Neural cell (in vitro differentiated cells): Measurements from ENCODE around the gene SDHB. TPM values are rescaled to one million over a fixed set of nuclear protein-coding genes. Genes with fewer than 3 reads are reported as not detected.

Source experiments
- H2AFZ ChIP-seq: fragments of 200-600, 300-800 bp; sonication (generic), shearing (Covaris generic); 2 replicates; pipeline ENCODE4 v1.6.0; 2014; ENCODE audit warnings: low read depth, mild to moderate bottlenecking, antibody characterized with exemption, low read length, moderate library complexity
- H3F3A ChIP-seq: fragments of 200-600 bp; shearing (Covaris generic); 2 replicates; pipeline ENCODE4 v1.6.1; 2016; ENCODE audit warnings: mild to moderate bottlenecking, moderate library complexity, mixed read lengths, antibody characterized with exemption, low read length; ENCODE audit not compliant: insufficient read depth, poor library complexity, severe bottlenecking
- H3K27ac ChIP-seq: fragments of 200-600, 300-800 bp; sonication (generic), shearing (Covaris generic); 2 replicates; pipeline ENCODE4 v1.5.1; 2014; ENCODE audit warnings: mild to moderate bottlenecking, low read length, moderate library complexity
- H3K27me3 ChIP-seq: fragments of 300-800, 200-600 bp; sonication (generic), shearing (Covaris generic); 2 replicates; pipeline ENCODE4 v1.6.0; 2014; ENCODE audit warnings: mild to moderate bottlenecking, low read depth, low read length, moderate library complexity; ENCODE audit not compliant: insufficient read depth
- H3K36me3 ChIP-seq: fragments of 300-800, 200-600 bp; sonication (generic), shearing (Covaris generic); 2 replicates; pipeline ENCODE4 v1.5.1; 2014; ENCODE audit warnings: mild to moderate bottlenecking, antibody characterized with exemption, low read length, moderate library complexity; ENCODE audit not compliant: insufficient read depth
- H3K4me2 ChIP-seq: fragments of 300-800, 200-600 bp; sonication (generic), shearing (Covaris generic); 2 replicates; pipeline ENCODE4 v1.6.0; 2014; ENCODE audit warnings: mild to moderate bottlenecking, low read length
- H3K4me3 ChIP-seq: fragments of 300-800, 200-600 bp; sonication (generic), shearing (Covaris generic); 2 replicates; pipeline ENCODE4 v1.5.1; 2014; ENCODE audit warnings: mild to moderate bottlenecking, low read length, moderate library complexity
- H3K79me2 ChIP-seq: fragments of 200-600 bp; shearing (Covaris generic); replicated peaks from 2 replicates; pipeline ENCODE4 v1.6.0; 2014; ENCODE audit warnings: mild to moderate bottlenecking, low read length, moderate library complexity; ENCODE audit not compliant: insufficient read depth
- H3K9ac ChIP-seq: fragments of 300-800, 200-600 bp; sonication (generic), shearing (Covaris generic); 2 replicates; pipeline ENCODE4 v1.6.1; 2016; ENCODE audit warnings: mild to moderate bottlenecking, low read length, mixed read lengths
- H3K9me2 ChIP-seq: fragments of 200-600 bp; shearing (Covaris generic); 2 replicates; pipeline ENCODE4 v1.6.1; 2016; ENCODE audit warnings: mild to moderate bottlenecking, low read length, mixed read lengths; ENCODE audit not compliant: insufficient read depth
- H3K9me3 ChIP-seq: fragments of 200-600, 300-800 bp; sonication (generic), shearing (Covaris generic); 2 replicates; pipeline ENCODE4 v1.6.1; 2016; ENCODE audit warnings: mild to moderate bottlenecking, mixed run types, low read length, moderate library complexity, mixed read lengths
- H4K20me1 ChIP-seq: fragments of 200-600 bp; shearing (Covaris generic); 2 replicates; pipeline ENCODE4 v1.6.1; 2016; ENCODE audit warnings: mild to moderate bottlenecking, mixed run types; ENCODE audit not compliant: insufficient read depth
- CTCF ChIP-seq: fragments of 450-650 bp; IDR thresholded peaks from 2 replicates; pipeline ENCODE4 v1.5.1; 2014; ENCODE audit warnings: antibody characterized with exemption, mild to moderate bottlenecking, moderate library complexity; ENCODE audit not compliant: poor library complexity, severe bottlenecking
- EP300 ChIP-seq: fragments of 450-650 bp; conservative IDR thresholded peaks from 2 replicates; pipeline ENCODE4 v1.6.1; 2014; ENCODE audit warnings: antibody characterized with exemption, mild to moderate bottlenecking, moderate library complexity; ENCODE audit not compliant: poor library complexity, severe bottlenecking
- EZH2 ChIP-seq: fragments of 200-600, 300-800 bp; shearing (Covaris generic), sonication (generic); IDR thresholded peaks from 2 replicates; pipeline ENCODE4 v1.6.1; 2014; ENCODE audit warnings: antibody characterized with exemption, low read length, borderline replicate concordance, mild to moderate bottlenecking; ENCODE audit not compliant: insufficient read depth, poor library complexity, severe bottlenecking
- MXI1 ChIP-seq: fragments of 450-650 bp; conservative IDR thresholded peaks from 2 replicates; pipeline ENCODE4 v1.6.1; 2014; ENCODE audit warnings: antibody characterized with exemption, mild to moderate bottlenecking; ENCODE audit not compliant: poor library complexity, severe bottlenecking
- POLR2AphosphoS5 ChIP-seq: IDR thresholded peaks from 2 replicates; pipeline ENCODE4 v1.6.1; 2012
- RAD21 ChIP-seq: fragments of 450-650 bp; conservative IDR thresholded peaks from 2 replicates; pipeline ENCODE4 v1.6.1; 2014; ENCODE audit warnings: antibody characterized with exemption, mild to moderate bottlenecking, moderate library complexity
- REST ChIP-seq: IDR thresholded peaks from 2 replicates; pipeline ENCODE4 v1.6.1; 2012; ENCODE audit warnings: borderline replicate concordance
- SMC3 ChIP-seq: fragments of 450-650 bp; conservative IDR thresholded peaks from 2 replicates; pipeline ENCODE4 v1.6.1; 2014; ENCODE audit warnings: antibody characterized with exemption, mild to moderate bottlenecking, moderate library complexity; ENCODE audit not compliant: poor library complexity
- TAF1 ChIP-seq: IDR thresholded peaks from 2 replicates; pipeline ENCODE4 v1.6.1; 2012; ENCODE audit warnings: low read depth
- polyA plus RNA-seq: library from polyadenylated mRNA; depleted of rRNA; stranded (reverse); fragments of >200 nt; gene quantifications from 2 replicates; pipeline ENCODE4 v1.2.3, GENCODE V29; 2014

Gene SDHB
- polyA plus RNA-seq, 1 donor from 2014 or later: 129 TPM

- H4K20me1 ChIP-seq: no peaks in the 10 kb centered on the region
Measured at GRCh38 chr1:17023573-17023972, 30.3 kb downstream of the SDHB start.

GRCh38 chr1:17023102-17023501 lies 30.7 kb downstream of the SDHB start:
- no peak overlapping the region for H3K9ac ChIP-seq
- H3K79me2 ChIP-seq: no peaks in the 10 kb centered on the region
- no peaks in the 10 kb centered on the region for H4K20me1 ChIP-seq
- no peaks in the 10 kb centered on the region for H3F3A ChIP-seq
- no peak overlapping the region for H2AFZ ChIP-seq
- H3K9me3 ChIP-seq: no peaks in the 10 kb centered on the region
- H3K4me3 ChIP-seq: no peak overlapping the region
- no peaks in the 10 kb centered on the region for H3K9me2 ChIP-seq
- H3K27me3 ChIP-seq: no peaks in the 10 kb centered on the region
- no peak overlapping the region for H3K4me2 ChIP-seq
- H3K36me3 ChIP-seq: peaks cover 40% of the 10 kb centered on the region
- no peak overlapping the region for H3K27ac ChIP-seq
- no peak for TF ChIP-seq EP300
- no peak for TF ChIP-seq REST
- TF ChIP-seq EZH2: no peak
- no peak for TF ChIP-seq TAF1
- TF ChIP-seq CTCF: no peak
- no peak for TF ChIP-seq SMC3

More at GRCh38 chr1:17023573-17023972, 30.3 kb downstream of the SDHB start:
- Histone ChIP-seq H3K36me3 (peaks cover 39% of the 10 kb centered on the region), H3K9ac (no peak overlapping the region), H3K4me2 (no peak overlapping the region), H3K79me2 (no peaks in the 10 kb centered on the region), H3F3A (no peaks in the 10 kb centered on the region), H3K9me3 (no peaks in the 10 kb centered on the region), H2AFZ (no peak overlapping the region), H3K4me3 (no peak overlapping the region), H3K9me2 (no peaks in the 10 kb centered on the region), H3K27me3 (no peaks in the 10 kb centered on the region), H3K27ac (no peak overlapping the region)
- TF ChIP-seq MXI1: no peak
- no peak for TF ChIP-seq TAF1
- TF ChIP-seq RAD21: no peak
- no peak for TF ChIP-seq CTCF
- no peak for TF ChIP-seq EZH2
- no peak for TF ChIP-seq SMC3
- no peak for TF ChIP-seq POLR2AphosphoS5
- no peak for TF ChIP-seq EP300
- TF ChIP-seq REST: no peak
